Right renal pelvis (tissue), 4 donors: ENCODE results near the gene BAHCC1. TPM values are rescaled to one million over a fixed set of nuclear protein-coding genes. Genes with fewer than 3 reads are reported as not detected.

ENCODE experiments used
- DNase-seq, 4 donors: peaks; one replicate each; pipeline ENCODE4 v3.0.0-alpha.2; 2013; ENCODE audit warnings: low read depth in 4 of 4, low spot score in 3 of 4, missing footprints in 1 of 4
- polyA plus RNA-seq, 4 donors: library from polyadenylated mRNA; unstranded; fragments of 120-200 nt; gene quantifications; one replicate each; pipeline ENCODE4 v1.2.1, GENCODE V29; 2013; ENCODE audit not compliant: insufficient read length in 4 of 4

BAHCC1 gene
- polyA plus RNA-seq, 4 donors = 16.6 to 24.7 (median 18.8) TPM

- DNase-seq = no peak
These were observed 1.6 kb downstream of the BAHCC1 start for GRCh38 chr17:81396722-81397313.

- no peak for DNase-seq
These were observed 2.3 kb downstream of the BAHCC1 start for GRCh38 chr17:81397314-81398175.

- no peak for DNase-seq
These were observed 3.0 kb downstream of the BAHCC1 start for GRCh38 chr17:81398176-81398831.

- DNase-seq = no peak
These were observed 3.7 kb downstream of the BAHCC1 start for GRCh38 chr17:81398832-81399411.

- DNase-seq = no peak
These were observed 4.4 kb downstream of the BAHCC1 start for GRCh38 chr17:81399481-81400153.

GRCh38 chr17:81400154-81400977 is 5.1 kb downstream of the BAHCC1 start:
- no peak for DNase-seq

- no peak for DNase-seq
These were observed 5.9 kb downstream of the BAHCC1 start for GRCh38 chr17:81400996-81401722.

GRCh38 chr17:81401723-81402529 is 6.7 kb downstream of the BAHCC1 start:
- no peak for DNase-seq

GRCh38 chr17:81402530-81402941 is 7.3 kb downstream of the BAHCC1 start:
- DNase-seq = no peak

GRCh38 chr17:81402981-81403467 is 7.8 kb downstream of the BAHCC1 start:
- DNase-seq = no peak

GRCh38 chr17:81403671-81404534 is 8.6 kb downstream of the BAHCC1 start:
- DNase-seq = no peak

- no peak for DNase-seq
These were observed 9.4 kb downstream of the BAHCC1 start for GRCh38 chr17:81404558-81405165.

- no peak for DNase-seq
These were observed 10.2 kb downstream of the BAHCC1 start for GRCh38 chr17:81405411-81405872.

- no peak for DNase-seq
These were observed 11.1 kb downstream of the BAHCC1 start for GRCh38 chr17:81406117-81406953.

- DNase-seq = no peak
These were observed 12.8 kb downstream of the BAHCC1 start for GRCh38 chr17:81408049-81408448.
